Middle frontal gyrus (tissue), 1 donor: ENCODE measurements around the gene LUC7L.
"Not testable (repeated sequence)": the region's sequence is repeated elsewhere in the genome, so short reads cannot be mapped to it uniquely, and the experiment has no call there.

ENCODE experiments used
- DNase-seq: peaks from one replicate; pipeline ENCODE4 v3.0.0-alpha.2; 2015; ENCODE audit warnings: low spot score; ENCODE audit errors: extremely low spot score

Gene LUC7L

GRCh38 chr16:165539-166374 lies 63.5 kb downstream of the LUC7L start, which contains the start of gene HBM:
TSS of gene HBM (plus strand) at chr16:165978. CDS start at chr16:165998, 20 bp downstream.
- DNase-seq, result no peak

- no peak for DNase-seq
Observed at GRCh38 chr16:164827-165538, 64.3 kb downstream of the LUC7L start.

DNA sequence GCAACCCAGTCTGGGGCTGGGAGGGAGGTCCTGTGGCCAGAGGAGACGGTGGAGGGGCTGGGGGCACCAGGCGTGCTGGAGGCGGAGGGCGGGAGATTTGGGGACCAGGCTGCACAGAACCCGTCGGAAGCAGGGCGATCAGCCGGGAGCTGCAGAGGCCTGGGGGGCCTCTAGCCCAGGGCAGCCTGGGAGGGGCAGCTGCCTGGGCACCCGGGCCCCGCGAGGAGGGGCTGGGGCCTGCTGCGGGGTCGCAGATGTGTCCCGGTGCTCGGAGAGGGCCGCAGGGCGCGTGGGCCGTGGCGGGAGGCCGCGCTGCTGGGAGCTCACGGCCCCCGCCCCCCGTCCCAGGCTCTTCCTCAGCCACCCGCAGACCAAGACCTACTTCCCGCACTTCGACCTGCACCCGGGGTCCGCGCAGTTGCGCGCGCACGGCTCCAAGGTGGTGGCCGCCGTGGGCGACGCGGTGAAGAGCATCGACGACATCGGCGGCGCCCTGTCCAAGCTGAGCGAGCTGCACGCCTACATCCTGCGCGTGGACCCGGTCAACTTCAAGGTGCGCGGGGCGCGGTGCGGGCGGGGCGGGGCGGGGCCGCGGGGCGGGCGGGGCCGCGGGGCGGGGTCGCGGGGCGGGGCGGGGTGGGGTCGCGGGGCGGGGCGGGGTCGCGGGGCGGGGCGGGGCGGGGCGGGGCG lies 65.0 kb downstream of the LUC7L start:
- not testable (repeated sequence) for DNase-seq

GRCh38 chr16:163696-164095 lies 65.6 kb downstream of the LUC7L start:
- DNase-seq, result not testable (repeated sequence)

DNA sequence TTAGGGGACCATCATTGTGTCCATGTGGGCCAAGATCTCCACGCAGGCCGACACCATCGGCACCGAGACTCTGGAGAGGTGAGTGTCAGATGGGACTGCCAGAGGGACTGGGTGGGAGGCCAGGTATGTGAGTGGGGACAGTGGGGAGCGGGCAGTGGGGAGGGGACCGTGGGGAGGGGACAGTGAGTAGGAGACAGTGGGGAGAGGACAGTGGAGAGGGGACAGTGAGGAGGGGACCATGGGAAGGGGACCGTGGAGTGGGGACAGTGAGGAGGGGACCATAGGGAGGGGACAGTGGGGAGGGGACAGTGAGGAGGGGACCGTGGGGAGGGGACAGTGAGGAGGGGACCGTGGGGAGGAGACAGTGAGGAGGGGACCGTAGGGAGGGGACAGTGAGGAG lies 66.1 kb downstream of the LUC7L start:
- DNase-seq, result not testable (repeated sequence)

GRCh38 chr16:162271-162991 lies 66.8 kb downstream of the LUC7L start:
- DNase-seq, result no peak

GRCh38 chr16:160691-161190 lies 68.5 kb downstream of the LUC7L start:
- no peak for DNase-seq

- DNase-seq, result not testable (repeated sequence)
Observed at GRCh38 chr16:160242-160641, 69.0 kb downstream of the LUC7L start.

DNA sequence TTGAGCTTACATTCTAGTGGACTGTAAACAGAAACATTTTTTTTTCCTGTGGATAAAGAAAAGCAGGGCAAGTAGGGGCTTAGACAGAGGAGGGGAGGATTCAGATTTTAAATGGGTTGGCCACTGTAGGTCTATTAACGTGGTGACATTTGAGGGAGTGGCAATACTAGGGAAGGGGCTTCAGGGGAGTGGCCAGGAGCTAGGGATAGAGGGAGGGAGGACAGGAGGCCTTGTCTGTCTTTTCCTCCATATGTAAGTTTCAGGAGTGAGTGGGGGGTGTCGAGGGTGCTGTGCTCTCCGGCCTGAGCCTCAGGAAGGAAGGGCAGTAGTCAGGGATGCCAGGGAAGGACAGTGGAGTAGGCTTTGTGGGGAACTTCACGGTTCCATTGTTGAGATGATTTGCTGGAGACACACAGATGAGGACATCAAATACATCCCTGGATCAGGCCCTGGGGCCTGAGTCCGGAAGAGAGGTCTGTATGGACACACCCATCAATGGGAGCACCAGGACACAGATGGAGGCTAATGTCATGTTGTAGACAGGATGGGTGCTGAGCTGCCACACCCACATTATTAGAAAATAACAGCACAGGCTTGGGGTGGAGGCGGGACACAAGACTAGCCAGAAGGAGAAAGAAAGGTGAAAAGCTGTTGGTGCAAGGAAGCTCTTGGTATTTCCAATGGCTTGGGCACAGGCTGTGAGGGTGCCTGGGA lies 70.0 kb downstream of the LUC7L start:
- DNase-seq, result no peak

- DNase-seq, result no peak
Observed at GRCh38 chr16:155031-155398, 74.2 kb downstream of the LUC7L start.

GRCh38 chr16:154217-155030 lies 74.8 kb downstream of the LUC7L start:
- DNase-seq, result no peak

DNA sequence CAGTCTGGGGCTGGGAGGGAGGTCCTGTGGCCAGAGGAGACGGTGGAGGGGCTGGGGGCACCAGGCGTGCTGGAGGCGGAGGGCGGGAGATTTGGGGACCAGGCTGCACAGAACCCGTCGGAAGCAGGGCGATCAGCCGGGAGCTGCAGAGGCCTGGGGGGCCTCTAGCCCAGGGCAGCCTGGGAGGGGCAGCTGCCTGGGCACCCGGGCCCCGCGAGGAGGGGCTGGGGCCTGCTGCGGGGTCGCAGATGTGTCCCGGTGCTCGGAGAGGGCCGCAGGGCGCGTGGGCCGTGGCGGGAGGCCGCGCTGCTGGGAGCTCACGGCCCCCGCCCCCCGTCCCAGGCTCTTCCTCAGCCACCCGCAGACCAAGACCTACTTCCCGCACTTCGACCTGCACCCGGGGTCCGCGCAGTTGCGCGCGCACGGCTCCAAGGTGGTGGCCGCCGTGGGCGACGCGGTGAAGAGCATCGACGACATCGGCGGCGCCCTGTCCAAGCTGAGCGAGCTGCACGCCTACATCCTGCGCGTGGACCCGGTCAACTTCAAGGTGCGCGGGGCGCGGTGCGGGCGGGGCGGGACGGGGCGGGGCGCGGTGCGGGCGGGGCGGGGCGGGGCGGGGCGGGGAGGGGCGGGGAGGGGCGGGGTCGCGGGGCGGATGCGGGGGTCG lies 75.6 kb downstream of the LUC7L start:
- DNase-seq, result not testable (repeated sequence)

DNA sequence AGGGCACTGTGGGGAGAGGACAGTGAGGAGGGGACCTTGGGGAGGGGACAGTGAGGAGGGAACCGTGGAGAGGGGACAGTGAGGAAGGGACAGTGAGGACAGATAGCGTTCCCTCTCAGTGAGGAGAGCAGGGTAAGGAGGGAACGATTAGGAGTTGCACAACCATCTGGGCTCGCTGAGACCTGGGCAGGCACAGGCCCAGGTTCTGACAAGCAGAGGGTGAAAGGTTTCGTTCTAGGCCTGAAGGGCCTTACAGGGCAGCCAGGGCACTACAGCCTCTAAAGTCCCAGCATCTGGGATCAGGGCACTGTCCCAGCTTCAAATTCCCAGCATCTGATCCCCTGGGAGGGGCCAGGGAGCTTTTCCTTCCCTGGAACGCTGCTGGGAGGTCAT lies 76.1 kb downstream of the LUC7L start:
- DNase-seq, result not testable (repeated sequence)

GRCh38 chr16:152141-153128 lies 76.8 kb downstream of the LUC7L start, which contains the start of gene HBZ:
TSS of gene HBZ (plus strand) at chr16:152644. CDS start at chr16:152910, 266 bp downstream.
- DNase-seq, result no peak

GRCh38 chr16:149024-149660 lies 80.1 kb downstream of the LUC7L start:
- DNase-seq, result no peak

GRCh38 chr16:146646-147045 lies 82.6 kb downstream of the LUC7L start:
- no peak for DNase-seq

GRCh38 chr16:144797-145252 lies 84.4 kb downstream of the LUC7L start:
- DNase-seq, result no peak
